Ramos (cell line): ENCODE results near the gene INTS1.

Experiments used
- in situ Hi-C: fragments of 300-500 bp; cut with MboI; formaldehyde crosslinking; loops from one replicate; pipeline ENCODE4 v1.14.3; 2022; ENCODE audit warnings: low sequenced_read_pairs; ENCODE audit not compliant: unreplicated experiment

The INTS1 gene

DNA sequence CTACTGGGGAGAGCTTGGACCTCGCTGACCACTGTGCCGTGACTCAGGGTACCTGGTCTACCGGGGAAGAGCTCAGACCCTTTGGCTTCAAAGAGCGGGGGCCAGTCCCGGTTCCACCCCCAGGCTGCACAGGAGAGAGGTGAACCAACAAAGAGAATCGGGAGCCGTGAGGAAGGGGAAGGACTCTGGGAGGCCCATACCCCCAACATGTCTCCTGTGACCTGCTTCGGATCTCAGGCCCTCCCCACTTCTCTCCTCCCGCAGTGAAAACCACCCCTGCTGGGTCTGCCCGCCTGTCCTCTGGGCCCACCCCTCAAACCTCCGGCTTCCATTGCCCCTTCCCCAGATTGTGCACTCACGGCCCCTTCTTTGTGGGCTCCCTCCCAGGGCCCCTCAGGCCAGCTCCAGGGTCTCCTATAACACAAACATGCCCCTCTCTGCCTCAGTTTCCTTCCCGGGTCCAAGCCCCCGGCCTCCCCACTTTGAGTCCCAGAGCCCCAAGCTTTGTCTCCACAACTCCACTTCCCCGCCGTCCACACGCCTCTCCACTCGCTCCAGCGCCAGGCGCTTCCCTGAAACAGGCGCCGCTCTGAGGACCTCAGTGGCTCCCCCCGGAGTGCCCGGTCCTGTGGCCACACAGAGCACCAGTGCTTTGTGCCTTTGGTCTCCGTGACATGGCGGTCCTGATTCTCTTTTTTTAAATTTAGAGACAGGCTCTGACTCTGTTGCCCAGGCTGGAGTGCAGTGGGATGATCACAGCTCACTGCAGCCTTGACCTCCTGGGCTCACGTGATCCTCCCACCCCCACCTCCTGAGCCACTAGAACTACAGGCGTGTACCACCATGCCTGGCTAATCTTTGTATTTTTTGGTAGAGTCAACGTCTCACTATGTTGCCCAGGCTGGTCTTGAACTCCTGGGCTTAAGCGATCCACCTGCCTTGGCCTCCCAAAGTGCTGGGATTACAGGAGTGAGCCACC is 7.5 kb upstream of the INTS1 start:
- in situ Hi-C loops = loop anchor here (10.0 kb wide), 1 partner anchor 487 kb away; no protein-coding TSS in a partner anchor

DNA sequence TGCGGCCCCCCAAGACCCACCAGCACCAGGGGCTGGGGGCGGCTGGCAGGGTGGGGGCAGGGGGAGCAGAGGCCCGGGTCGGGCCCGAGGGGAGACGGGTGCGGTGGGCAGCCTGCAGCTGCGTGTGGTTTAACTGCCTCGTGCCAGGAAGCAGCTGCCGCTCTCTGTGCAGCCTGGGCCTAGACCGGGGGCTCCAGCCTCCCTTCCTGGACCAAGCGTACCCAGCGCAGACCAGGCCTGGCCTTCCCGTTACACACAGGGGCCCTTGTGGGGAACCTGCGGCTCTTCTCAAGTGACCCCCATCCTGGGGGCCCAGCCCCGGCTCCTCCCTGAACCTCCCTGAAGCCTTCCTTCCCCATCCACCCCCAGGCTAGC is 6.6 kb upstream of the INTS1 start:
- in situ Hi-C loops = loop anchor here (10.0 kb wide), 1 partner anchor 486 kb away; no protein-coding TSS in a partner anchor

DNA sequence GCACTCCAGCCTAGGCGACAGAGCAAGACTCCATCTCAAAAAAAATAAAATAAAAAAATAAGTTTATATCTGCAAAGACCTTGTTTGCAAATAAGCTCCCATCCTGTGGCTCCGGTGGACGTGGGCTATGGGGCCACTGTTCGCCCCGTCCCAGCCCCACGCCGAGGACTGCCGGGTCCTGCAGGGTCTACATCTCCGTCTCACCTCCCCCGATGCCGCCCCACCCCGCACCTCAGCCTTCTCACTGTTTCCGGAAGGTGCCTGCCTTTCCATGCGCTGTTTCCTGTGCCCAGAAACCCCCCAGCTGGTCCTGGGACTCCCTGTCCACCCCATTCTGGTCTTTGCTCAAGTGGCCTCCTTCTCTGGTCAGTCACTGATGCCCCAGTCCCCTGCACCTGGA is 5.0 kb upstream of the INTS1 start:
- in situ Hi-C loops = loop anchor here (10.0 kb wide), 1 partner anchor 246 kb away; no protein-coding TSS in a partner anchor

DNA sequence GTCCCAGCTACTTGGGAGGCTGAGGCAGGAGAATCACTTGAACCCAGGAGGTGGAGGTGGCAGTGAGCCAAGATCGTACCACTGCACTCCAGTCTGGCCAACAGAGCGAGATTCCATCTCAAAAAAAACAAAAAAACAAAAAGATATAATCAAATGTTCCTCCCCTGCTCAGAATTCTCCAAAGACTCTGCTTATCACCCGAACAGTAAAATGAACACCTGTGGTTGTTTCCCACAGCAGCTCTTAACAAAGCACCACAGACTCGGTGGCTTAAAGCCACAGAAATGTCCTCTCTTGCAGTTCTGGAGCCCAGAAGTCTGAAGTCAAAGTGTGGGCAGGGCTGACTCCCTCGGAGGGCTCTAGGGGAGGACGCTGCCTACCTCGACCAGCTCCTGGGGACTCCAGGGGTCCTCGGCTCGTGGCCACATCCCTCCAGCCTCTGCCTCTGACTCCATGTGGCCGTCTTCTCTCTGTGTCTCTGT is 4.1 kb upstream of the INTS1 start:
- in situ Hi-C loops = loop anchor here (10.0 kb wide), 1 partner anchor 246 kb away; no protein-coding TSS in a partner anchor

DNA sequence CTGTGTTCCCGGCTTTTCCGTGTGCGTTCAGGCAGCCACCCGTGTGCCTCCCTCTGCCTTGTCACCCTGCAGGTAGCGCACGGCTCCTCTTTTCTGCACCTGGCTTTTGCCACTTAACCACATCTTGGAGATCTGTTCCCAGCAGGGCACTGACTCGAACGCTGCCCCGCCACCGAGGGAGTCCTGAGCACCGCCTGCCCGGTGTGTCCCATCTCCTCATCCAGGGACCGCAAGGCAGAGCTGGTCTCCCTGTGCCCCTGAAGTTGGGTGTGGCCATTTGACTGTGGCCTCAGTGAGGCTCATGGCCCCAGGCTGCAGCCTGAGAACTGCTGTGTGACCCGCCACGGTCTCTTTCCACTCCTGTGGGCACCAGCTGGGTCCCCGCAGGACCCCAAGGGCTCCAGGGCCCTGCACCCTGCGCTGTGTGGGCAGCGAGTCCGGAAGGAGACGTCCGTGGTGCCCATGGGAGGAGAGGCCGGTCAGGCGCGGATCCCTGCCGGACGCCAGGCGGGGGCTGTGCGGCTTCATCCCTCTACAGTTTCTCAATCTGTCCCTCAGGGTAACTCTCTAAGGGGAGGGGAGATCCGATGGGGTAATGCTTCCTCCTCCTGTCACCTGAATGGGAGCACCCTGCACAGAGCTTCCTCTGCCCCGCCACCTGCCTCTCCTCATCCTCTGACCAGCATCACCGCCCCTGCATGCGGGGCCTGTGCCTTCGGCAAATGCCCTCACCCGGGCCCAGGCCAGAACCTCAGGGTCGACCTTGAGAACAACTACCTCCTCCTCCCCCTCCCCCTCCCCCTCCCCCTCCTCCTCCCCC is 1.8 kb upstream of the INTS1 start:
- in situ Hi-C loops = loop anchor here (10.0 kb wide), 1 partner anchor 249 kb away; no protein-coding TSS in a partner anchor

DNA sequence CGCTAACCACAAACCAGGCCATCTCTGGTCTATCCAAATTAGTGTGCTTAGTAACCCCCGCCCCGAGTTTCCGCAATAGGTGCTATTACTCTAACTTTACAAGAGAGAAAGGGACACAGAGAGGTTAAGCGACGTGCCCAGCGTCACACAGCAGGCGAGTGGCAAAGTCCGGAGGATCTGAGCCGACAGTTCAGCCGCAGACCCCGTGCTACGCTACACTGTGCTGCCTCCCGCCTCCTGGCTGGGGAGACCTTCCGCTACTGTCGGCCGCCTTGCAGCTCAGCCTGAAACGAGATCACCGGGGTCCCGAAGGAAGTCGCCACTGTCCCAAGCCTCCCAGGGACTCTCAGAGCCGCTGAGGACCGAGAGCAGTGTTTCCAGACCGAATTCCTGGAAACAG is 799 bp downstream of the INTS1 start:
- in situ Hi-C loops = loop anchor here (10.0 kb wide), 1 partner anchor 251 kb away; no protein-coding TSS in a partner anchor

DNA sequence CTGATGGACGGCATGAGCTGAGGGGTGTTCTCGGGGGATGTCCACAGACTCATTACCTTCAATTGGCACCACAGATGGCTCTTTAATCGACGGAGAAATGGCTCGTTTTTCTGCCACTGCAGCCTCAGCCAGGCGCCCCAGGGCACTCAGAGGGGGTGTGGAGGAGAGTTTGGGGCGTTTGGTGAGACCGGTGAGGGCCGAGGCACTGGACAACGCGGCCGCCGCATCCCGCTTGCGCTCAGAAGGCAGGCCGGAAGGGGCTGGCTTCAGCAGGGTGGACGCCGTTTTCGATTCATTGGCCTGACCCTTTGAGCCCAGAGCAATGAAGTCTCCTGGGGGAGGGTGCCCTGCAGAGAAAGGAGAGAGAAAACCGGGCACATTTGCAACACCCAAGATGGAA is 1.3 kb downstream of the INTS1 start:
- in situ Hi-C loops = loop anchor here (10.0 kb wide), 1 partner anchor 252 kb away; no protein-coding TSS in a partner anchor

DNA sequence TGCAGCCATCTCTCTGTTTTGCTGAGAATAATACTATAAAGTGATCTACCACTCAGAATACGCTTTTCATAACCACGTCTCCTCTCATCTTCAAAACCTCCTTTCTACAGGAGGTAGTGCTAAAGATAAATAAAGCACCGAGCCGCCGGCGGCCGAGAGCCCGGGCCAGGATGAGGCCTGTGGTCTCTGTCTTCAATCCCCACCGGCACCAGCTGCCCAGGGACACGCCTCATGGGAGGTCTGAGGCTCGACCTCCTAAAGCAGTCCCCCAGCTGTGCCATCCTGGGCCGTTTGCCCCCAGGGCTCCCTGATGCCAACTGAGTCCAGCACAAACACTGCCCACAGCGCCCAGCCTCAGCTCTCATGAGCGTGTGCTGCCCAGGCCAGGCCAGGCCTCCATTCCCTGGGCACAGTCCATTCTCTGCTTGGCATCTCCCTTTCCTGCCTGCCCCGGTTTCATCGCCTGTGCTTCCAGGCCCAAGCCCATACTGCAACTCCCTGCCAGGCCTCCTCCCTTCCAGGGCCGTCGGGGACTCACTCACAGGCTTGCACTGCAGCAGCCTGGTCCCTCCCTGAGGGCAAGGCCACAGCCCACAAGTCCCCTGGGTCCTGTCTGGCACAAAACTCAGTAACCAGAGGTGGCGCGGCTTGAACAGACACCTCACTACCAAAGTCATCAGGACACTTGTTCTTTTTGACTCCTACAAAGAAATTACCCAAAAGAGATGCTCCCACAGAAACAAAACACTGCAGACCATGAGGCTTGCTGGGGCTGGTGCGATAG is 2.5 kb downstream of the INTS1 start:
- in situ Hi-C loops = loop anchor here (10.0 kb wide), 1 partner anchor 253 kb away; no protein-coding TSS in a partner anchor

DNA sequence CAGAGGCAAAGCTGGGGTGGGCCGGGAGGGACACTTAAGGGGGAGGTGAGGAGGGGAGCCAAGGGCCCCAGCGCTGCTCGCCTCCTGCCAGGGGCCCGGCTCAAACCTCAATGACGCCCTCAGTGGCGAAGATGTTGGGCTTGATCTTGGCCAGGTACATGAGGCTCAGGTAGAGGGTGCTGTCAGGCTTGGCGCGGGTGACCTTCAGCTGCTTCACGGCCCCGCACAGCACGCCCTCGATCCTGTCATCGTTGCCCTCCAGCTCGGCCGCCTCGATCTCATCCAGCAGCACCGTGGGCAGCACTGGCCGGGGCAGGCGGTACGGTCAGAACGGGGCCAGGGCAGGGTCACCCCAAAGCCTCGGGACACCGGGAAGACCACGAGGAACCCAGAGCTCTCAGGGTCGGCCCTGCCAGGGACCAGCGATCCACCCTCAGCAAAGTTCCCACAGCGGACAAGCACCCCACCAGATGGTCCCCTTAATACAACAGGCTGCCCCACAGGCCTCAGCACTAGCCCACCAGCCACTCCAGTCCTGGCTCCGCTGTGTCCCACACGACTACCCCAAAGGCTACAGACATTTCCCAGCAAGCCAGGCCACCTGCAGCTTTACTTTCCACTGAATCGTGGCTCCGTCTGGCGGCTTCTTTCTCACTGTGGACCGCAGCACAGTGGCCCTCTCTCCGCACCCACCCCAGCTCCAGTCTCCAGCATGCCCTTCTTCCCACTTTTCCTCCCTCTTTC is 4.0 kb downstream of the INTS1 start:
- in situ Hi-C loops = loop anchor here (10.0 kb wide), 1 partner anchor 255 kb away; no protein-coding TSS in a partner anchor

DNA sequence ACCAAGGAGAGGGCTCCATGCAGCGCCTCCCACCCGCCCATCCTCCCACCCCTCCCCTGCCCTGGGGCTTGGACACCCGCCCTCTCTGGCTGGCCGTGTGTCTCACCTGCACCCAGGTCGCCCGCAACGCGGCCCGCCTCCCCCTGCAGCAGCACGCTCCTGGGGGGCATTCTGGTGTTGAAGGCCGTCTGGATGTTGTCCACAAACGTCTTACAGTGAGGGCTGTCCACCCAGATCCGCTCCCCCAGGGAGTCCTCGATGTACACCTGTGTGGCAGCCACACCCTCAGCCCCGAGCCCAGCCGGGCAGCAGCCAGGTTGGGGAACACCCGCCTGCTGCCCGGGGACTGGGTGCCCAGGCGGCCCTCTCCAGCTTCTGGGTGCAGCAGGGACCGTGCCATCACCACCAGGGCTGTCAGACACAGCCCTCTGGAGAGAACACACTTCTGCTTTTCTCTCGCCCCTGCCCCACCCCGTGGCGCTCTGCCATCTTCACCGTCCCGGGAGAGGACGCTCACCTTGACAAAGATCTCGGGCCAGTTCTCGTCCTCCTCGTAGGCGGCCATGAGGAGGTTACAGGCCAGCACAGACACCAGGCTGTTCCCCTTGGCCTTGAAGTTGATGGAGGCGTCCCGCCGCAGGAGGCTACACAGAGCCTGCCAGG is 4.7 kb downstream of the INTS1 start:
- in situ Hi-C loops = loop anchor here (10.0 kb wide), 2 partner anchors 45 to 255 kb away; no protein-coding TSS in a partner anchor

DNA sequence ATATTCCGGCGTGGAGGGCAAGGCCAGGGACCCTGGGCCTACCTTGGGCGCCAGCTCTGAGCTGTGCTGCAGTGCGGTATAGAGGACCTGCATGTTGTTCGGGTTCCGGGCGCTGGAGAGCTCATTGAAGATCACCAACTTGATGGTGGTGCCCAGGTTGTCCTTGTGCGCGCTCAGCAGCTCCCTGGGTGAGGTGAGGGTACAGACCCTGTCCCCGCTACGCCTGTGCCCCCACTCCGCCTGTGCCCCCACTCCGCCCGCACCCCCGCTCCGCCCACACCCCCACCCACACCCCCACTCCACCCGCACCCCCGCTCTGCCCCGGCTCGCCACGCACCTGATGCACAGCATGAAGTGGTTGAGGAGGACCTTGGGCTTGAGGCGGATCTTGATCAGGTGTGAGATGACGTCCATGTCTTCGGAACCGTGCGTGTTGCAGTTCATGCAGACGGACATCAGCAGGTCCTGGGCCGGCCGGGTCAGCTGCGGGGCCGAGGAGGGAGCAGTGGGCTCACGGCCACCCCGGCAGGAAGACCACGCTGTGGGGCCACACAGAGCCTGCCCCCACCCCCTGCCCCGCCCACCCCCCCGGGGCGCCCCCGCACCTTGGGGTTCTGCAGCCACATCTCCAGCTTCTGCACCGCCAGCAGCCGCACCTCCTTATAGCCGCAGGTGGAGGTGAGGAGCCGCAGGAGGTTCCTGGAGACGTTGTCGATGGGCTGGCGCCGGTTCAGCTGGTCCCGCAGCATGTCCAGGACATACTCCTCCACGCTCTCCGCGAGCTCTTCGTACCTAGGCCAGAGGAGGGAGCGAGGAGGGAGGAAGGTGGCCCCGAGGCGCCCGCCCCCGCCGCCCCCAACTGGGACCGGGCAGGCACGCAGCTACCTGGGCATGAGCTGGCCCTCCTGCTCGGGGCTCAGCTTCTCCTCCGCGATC is 5.6 kb downstream of the INTS1 start:
- in situ Hi-C loops = loop anchor here (10.0 kb wide), 1 partner anchor 46 kb away; no protein-coding TSS in a partner anchor

DNA sequence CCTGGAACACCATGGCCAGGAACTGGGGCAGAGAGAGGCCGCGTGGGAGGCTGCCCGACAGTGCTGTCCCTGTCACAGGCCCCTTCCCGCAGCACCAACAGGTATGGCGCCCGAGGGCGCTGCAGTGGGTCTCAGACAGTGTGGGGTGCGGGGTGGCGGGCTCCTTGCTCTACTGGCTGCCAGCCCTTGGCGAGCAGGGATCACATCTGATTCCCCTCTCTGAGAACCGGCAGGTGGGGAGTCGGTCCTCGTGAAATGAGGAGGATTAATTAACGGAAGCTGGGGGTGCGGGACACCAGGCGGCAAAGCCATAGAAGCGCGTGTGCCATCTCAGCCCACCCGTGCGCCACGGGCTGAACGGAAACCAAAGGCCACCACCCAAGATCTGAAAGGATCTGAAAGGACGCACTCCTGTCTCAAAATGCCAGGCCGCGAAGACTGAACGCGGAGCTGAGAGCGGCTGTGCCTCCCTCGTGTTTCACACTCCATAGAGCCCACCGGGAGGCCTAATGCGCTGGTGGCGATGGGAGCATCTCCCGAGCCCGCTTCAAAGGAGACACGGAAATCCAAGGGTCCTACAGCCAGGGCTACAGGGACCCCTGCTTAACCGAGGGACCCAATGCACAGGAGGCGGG is 6.8 kb downstream of the INTS1 start:
- in situ Hi-C loops = loop anchor here (10.0 kb wide), 1 partner anchor 47 kb away; no protein-coding TSS in a partner anchor

DNA sequence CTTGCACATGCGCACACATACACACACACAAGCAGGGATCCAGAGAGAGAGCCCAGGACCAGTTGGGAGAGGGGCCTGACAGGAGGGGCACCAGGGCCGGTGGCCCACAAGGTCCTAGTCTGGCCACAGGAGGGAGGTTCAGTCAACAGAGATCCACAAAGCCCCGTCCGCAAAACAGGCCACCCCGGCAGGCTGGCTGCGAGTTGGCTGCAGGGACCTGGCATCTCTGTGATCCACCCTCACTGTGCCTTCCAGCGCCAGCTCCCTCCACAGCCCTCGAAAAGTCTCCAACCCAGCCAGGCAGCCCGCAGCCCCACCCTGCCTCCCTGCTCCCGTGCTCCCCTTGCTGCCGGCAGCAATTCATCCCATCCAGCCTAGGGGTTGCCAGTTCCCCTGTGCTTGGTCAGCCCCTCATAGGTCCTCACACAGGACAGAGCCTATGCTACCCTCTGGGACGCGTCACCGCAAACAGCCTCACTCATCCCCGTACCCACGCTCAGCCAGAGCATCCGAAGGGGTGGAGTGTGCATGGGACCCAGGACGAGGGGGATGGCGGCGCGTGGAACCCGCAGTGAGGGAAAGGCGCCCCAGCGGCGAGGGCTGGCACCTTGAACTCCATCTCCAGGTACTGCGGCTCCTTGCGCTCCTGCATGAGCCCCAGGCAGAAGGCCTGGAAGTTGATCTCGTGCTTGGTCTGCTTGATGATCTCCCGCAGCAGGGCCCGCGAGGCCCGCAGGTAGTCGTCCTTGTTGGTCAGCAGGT is 7.5 kb downstream of the INTS1 start:
- in situ Hi-C loops = loop anchor here (10.0 kb wide), 1 partner anchor 48 kb away; no protein-coding TSS in a partner anchor

DNA sequence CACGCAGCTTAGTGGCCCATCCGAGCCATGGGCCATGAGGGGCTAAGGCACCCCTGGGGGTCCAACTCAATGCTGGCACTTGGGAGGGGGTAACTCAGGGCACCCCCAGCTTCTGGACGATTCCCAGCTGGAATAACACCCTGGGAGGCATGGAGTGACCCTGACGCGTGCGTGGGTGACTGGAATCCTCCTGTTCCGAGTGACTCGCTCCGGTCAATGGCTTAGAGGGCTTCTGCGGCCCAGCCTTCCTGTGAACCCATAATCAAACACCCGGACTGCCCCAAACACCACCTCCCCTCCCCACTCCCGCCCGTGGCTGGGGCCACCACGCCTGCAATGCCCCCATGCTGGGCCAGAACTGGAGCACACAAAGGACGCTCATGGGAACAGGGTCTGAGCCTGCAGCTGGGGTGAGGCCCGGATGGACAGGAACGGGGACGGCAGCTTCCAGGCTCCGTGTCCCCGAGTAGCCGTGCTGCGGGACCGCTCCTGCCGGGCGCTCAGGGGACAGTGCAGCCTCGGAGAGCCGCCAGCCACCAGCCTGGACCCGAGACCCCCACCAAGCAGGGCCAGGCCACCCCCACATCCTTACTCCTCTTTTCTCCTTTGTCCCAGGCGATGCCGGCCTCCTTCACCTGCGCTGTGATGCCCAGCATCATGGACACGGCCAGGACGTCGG is 8.5 kb downstream of the INTS1 start:
- in situ Hi-C loops = loop anchor here (10.0 kb wide), 1 partner anchor 49 kb away; no protein-coding TSS in a partner anchor

DNA sequence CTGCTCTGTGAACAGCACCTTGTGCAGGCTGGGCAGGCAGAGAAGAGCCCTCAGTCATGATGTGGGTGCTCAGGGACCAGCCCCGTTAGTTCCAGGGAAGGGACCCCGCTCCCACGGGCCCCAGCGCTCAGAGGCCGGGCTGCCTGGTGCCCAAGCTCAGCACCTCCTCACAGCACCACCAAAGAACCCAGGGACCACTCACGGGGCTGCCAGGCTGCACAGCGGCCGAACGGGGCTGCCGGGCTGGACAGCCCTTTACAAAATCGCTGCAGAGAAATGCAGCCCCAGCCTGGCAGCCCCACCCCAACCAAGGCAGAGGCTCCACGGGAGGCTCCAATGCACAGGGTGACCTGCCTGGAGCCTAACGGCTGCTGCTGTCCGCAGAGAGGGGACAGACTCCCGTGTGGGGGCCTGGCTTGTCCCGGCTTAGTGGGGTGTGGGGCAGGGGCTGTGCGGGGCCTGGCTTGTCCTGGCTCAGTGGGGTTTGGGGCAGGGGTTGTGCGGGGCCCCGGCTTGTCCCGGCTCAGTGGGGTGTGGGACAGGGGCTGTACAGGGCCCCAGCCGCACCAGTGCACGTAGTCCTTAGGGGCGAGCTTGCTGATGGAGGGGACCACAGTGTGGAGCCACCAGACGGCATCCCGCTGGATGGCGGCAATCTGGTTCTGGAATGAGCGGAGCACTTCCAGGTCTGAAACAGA is 9.2 kb downstream of the INTS1 start:
- in situ Hi-C loops = loop anchor here (10.0 kb wide), 1 partner anchor 50 kb away; no protein-coding TSS in a partner anchor
